Uterus (tissue), 2 donors: Measurements from ENCODE around the gene ADAM33.

Experiments used
- POLR2A ChIP-seq, 2 donors: fragments of 450-650 bp; IDR thresholded peaks; one replicate each; pipeline ENCODE4 v1.6.1; 2016; ENCODE audit warnings: antibody characterized with exemption in 2 of 2, mild to moderate bottlenecking in 1 of 2, moderate library complexity in 1 of 2
- TF ChIP-seq, protein P1 (sequence below), 4 experiments: fragments of 200-600 bp in 2 of 4; fragments of 450-650 bp in 2 of 4; sonication (generic) in 2 of 4; IDR thresholded peaks; one replicate each; pipeline ENCODE4 v1.5.1; 2016 to 2019; ENCODE audit warnings: antibody characterized with exemption in 4 of 4, mild to moderate bottlenecking in 2 of 4, moderate library complexity in 1 of 4

DNA sequence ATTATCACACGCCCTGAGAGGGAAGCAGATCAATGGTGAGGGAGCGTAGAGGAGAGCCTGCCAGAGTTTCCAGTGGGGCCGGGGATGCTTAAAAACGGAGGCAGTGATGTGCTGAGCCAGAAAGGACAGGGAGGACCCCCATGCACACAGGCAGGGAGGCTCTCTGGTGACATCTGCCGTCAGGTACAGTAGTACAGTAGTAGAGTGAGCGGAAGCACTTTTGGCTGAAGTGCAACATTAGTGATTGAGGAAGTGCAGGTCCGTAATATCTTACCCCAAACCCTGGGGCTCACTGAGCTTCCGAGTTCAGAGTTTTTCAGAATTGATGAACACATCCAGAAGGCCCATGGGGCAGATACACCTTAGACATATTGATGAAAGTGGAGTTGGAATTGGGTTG, 60.7 kb downstream of the ADAM33 start:
- TF ChIP-seq, protein P1, sequence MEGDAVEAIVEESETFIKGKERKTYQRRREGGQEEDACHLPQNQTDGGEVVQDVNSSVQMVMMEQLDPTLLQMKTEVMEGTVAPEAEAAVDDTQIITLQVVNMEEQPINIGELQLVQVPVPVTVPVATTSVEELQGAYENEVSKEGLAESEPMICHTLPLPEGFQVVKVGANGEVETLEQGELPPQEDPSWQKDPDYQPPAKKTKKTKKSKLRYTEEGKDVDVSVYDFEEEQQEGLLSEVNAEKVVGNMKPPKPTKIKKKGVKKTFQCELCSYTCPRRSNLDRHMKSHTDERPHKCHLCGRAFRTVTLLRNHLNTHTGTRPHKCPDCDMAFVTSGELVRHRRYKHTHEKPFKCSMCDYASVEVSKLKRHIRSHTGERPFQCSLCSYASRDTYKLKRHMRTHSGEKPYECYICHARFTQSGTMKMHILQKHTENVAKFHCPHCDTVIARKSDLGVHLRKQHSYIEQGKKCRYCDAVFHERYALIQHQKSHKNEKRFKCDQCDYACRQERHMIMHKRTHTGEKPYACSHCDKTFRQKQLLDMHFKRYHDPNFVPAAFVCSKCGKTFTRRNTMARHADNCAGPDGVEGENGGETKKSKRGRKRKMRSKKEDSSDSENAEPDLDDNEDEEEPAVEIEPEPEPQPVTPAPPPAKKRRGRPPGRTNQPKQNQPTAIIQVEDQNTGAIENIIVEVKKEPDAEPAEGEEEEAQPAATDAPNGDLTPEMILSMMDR (IDR thresholded peaks at IDR 0.05): no peak
- TF ChIP-seq POLR2A (IDR thresholded peaks at IDR 0.05): no peak
